Measurements from ENCODE around the gene FASLG.

The FASLG gene

DNA sequence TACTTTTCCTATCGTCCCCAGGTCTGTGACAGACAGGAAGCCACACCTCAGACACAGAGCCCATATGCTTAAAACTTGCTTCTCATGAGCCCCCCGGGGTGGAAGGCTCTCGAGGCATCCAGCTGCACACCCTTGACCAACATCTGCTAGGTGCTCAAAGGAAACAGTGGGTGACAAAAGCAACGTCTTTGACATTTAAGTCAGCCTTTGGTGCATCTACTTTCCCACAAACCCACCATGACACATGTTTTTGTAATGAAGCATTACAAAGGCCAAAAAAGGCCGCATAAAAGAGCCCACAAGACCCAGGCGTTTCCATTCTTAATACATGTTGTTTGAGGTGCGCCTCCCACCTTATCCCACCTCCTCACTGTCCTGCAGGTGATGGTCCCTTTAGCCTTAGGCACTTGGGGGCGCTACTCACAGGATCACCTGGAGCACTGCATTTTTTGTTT, 11.8 kb upstream of the FASLG start:
- no peak overlapping the region for H3K27ac ChIP-seq
- no peak for TF ChIP-seq ZFX (IDR thresholded peaks at IDR 0.05)
- TF ChIP-seq, protein P1, sequence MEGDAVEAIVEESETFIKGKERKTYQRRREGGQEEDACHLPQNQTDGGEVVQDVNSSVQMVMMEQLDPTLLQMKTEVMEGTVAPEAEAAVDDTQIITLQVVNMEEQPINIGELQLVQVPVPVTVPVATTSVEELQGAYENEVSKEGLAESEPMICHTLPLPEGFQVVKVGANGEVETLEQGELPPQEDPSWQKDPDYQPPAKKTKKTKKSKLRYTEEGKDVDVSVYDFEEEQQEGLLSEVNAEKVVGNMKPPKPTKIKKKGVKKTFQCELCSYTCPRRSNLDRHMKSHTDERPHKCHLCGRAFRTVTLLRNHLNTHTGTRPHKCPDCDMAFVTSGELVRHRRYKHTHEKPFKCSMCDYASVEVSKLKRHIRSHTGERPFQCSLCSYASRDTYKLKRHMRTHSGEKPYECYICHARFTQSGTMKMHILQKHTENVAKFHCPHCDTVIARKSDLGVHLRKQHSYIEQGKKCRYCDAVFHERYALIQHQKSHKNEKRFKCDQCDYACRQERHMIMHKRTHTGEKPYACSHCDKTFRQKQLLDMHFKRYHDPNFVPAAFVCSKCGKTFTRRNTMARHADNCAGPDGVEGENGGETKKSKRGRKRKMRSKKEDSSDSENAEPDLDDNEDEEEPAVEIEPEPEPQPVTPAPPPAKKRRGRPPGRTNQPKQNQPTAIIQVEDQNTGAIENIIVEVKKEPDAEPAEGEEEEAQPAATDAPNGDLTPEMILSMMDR (conservative IDR thresholded peaks at IDR 0.05): no peak

DNA sequence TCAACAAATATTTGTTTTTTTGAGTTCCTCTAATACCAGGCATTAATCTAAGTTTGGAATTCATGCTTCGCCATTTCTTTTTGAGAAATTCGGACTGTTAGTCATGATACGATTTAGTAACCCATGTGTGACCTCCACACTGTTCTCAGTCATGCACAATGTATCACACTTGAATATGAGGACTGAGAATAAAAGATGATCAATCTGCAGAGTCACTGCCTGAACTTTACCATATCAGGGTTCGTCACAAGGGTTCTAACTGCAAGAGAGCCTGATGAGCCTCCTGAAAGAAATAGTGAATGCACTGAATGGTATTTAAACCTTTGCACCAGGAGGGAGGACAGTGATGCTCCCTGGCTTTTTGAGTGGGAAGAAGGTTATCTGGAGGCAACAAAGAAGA, 10.9 kb upstream of the FASLG start:
- TF ChIP-seq ZFX (IDR thresholded peaks at IDR 0.05): no peak
- TF ChIP-seq, protein P1 (conservative IDR thresholded peaks at IDR 0.05): no peak

DNA sequence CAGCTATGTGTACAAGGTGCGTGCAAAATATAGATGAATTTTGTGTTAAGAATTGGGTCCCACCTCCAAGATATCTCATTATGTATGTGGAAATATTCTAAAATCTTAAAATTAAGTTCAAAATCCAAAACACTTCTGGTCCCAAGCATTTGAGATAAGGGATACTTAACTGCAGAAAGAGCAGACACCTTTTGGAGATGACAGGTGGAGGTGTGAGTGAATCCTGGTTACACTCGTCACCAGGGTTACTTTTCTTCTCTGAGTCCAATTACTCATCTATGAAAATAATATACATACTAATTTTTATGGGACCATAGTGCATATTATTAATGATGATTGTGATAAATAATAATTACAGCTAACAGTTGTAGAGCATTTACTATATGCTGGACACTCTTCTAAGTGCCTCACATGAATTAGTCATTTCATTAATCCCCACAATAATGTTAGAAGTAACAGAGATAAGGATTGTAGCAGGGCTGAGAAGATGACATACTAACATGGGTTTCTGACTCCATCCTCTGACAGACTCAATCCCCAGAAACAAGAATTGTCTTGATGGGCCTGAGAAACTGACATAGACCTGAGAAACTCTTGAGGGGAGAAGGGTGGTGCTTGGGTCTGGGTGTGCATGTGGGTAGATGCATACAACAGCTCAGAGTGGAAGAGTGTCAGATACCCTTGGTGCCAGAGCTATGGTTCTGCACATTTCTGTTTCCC, 8.3 kb upstream of the FASLG start:
- no peak overlapping the region for H3K27ac ChIP-seq
- TF ChIP-seq ZFX (IDR thresholded peaks at IDR 0.05): no peak
- TF ChIP-seq, protein P1 (conservative IDR thresholded peaks at IDR 0.05): no peak

More for the DNA sequence above, 10.9 kb upstream of the FASLG start:
- H3K27ac ChIP-seq: no peak overlapping the region

DNA sequence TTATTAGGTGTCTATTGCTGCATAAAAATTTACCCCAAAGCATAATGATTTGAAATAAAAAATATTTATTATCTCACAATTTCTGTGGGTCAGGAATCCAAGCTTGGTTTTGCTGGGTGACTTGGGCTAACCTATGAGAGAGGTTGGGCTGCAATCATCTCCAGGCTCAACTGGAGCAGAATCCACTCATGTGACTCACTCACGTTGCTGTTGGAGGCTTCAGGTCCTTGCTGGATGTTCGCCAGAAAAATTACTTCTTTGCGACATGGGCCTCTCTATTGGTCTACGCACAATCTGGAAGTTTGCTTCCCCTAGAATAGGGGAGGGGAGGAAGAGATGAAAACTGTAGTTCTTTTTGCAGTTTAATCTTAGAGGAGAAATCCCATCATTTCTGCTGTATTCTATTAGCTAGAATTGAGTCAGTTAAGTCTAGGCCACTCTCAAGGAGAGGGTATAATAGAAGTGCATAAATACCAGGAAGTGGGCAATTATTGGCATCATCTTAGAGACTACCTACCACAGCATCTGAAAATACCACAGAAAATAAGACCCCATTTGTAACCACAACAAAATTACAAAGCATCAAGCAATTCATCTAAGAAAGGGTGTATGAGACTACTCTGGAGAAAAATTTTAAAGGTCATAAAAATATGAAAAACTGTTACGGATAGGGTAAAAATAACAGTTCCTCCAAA, 5.7 kb upstream of the FASLG start:
- H3K27ac ChIP-seq: no peak overlapping the region
- TF ChIP-seq, protein P1 (conservative IDR thresholded peaks at IDR 0.05): no peak
- TF ChIP-seq ZFX (IDR thresholded peaks at IDR 0.05): no peak

DNA sequence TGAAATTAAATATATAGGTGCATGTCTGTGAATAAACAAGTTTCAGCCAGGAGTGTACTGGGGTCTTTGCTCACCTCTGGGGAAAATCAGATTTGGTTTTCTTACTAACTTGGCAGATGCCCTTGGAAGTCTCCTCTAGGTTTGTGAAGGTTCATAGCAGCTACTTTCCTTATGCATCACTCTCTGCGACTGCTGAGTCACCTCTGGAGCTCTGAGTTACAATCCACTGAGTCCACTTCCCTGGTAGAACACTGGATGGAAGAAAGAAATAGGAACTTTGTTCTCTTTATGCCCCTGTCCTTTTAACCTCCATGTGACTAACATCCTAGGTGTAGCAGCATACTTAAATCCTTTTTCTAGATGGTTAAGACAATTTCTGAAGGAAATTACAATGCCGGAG, 4.4 kb upstream of the FASLG start:
- no peak overlapping the region for H3K27ac ChIP-seq
- TF ChIP-seq ZFX (IDR thresholded peaks at IDR 0.05): no peak
- TF ChIP-seq, protein P1 (conservative IDR thresholded peaks at IDR 0.05): no peak

DNA sequence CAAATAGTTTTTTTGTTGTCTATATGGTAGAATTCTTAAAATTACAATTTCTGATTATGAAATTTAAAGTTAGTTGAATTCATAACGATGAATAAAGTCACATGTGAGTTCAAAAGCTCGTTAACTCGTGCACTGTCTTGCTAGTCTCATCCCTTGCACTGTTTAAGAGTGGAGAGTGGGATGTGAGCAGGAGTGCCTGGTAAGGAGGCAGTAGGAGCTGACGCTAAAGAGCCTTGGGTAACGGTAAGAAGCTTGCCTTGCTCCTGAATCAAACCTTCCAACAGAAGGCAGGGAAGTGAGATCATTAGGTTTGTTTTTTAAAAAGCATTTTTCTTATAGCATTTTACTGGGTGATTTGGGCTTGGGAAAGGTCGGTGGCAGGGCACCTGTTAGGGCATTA, 2.3 kb upstream of the FASLG start:
- TF ChIP-seq, protein P1 (conservative IDR thresholded peaks at IDR 0.05): no peak
- no peak for TF ChIP-seq ZFX (IDR thresholded peaks at IDR 0.05)
- no peak overlapping the region for H3K27ac ChIP-seq

DNA sequence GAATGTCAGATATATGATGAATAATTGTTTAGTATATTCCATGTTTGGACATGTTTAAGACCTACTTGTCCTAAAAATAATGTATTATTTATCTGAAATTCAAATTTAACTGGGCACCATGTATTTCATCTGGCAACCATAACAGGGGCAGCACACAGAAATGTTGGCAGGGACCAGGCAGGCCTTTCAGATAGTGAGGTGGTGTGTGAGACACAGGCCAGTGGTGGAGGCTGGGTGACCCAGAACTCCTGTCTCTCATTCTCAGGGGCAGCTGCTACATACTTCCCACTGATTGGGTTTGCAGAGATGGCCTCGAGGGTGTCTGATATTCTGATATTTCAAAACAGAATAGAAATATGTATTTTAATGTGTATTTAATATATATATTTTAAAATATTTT, 1.3 kb upstream of the FASLG start:
- no peak overlapping the region for H3K27ac ChIP-seq
- TF ChIP-seq, protein P1 (conservative IDR thresholded peaks at IDR 0.05): no peak
- TF ChIP-seq ZFX (IDR thresholded peaks at IDR 0.05): no peak
